ENCODE data around the gene MARK3. TPM values are rescaled to one million over a fixed set of nuclear protein-coding genes. Genes with fewer than 3 reads are reported as not detected.

Gene MARK3
- total RNA-seq, 1 experiment from 2014 or later, result 72.5 TPM

- ChIA-PET POLR2A (no interaction called here), CTCF (no interaction called here), RAD21 (ENCODE audit: low non-redundant PET in 1 of 2, low total read pairs in 2 of 2, uncharacterized antibody in 2 of 2, unreplicated experiment in 2 of 2) (no interaction called here)
- no peak overlapping the region for H3K27ac ChIP-seq (ENCODE audit: low read depth, low read length)
- no peaks in the 10 kb centered on the region for H3K9me2 ChIP-seq (ENCODE audit: insufficient read depth)
- BruUV-seq (replicated peaks), result no TSS peak
- H3K4me1 ChIP-seq (ENCODE audit: control insufficient read depth in 1 of 2, insufficient read depth in 2 of 2, low read length in 2 of 2), result no peaks in the 10 kb centered on the region
- H4K20me1 ChIP-seq (ENCODE audit: insufficient read depth), result no peaks in the 10 kb centered on the region
- no peaks in the 10 kb centered on the region for H3K9me3 ChIP-seq (ENCODE audit: control insufficient read depth in 1 of 2, insufficient read depth in 1 of 2, low read depth in 1 of 2, low read length in 2 of 2)
- TF ChIP-seq ZBTB33 (IDR thresholded peaks at IDR 0.05; ENCODE audit: extremely low read depth, insufficient replicate concordance, low read length) (no peak), RAD21 (IDR thresholded peaks at IDR 0.05; ENCODE audit: low read depth) (no peak), SP1 (IDR thresholded peaks at IDR 0.05; ENCODE audit: low read depth) (no peak), EGR1 (IDR thresholded peaks at IDR 0.05; ENCODE audit: low read depth) (no peak), EZH2phosphoT487 (IDR thresholded peaks at IDR 0.05; ENCODE audit: borderline replicate concordance) (no peak), POLR2AphosphoS5 (IDR thresholded peaks at IDR 0.05; ENCODE audit: low read depth, low read length) (no peak), ATF3 (IDR thresholded peaks at IDR 0.05) (no peak), ELF1 (IDR thresholded peaks at IDR 0.05; ENCODE audit: borderline replicate concordance, low read depth) (no peak), TCF7L2 (IDR thresholded peaks at IDR 0.05; ENCODE audit: borderline replicate concordance, extremely low read depth, insufficient read depth, insufficient read length) (no peak), CBX3 (IDR thresholded peaks at IDR 0.05; ENCODE audit: low read depth) (no peak), POLR2A (IDR thresholded peaks at IDR 0.05; ENCODE audit: borderline replicate concordance, extremely low read depth, insufficient read depth, insufficient read length) (no peak), CEBPB (IDR thresholded peaks at IDR 0.05; ENCODE audit: low read depth) (no peak), YY1 (IDR thresholded peaks at IDR 0.05; ENCODE audit: extremely low read depth, insufficient replicate concordance, low read depth, low read length) (no peak), EZH2 (IDR thresholded peaks at IDR 0.05) (no peak), MAX (IDR thresholded peaks at IDR 0.05) (no peak), SIN3A (IDR thresholded peaks at IDR 0.05; ENCODE audit: low read depth) (no peak), CTCF (IDR thresholded peaks at IDR 0.05 in 2 of 3, conservative IDR thresholded peaks at IDR 0.05 in 1 of 3; ENCODE audit: borderline replicate concordance in 1 of 3, insufficient read depth in 1 of 3, low read depth in 2 of 3, low read length in 2 of 3) (no peak)
- H3K36me3 ChIP-seq (ENCODE audit: control insufficient read depth in 1 of 2, insufficient read depth in 2 of 2, low read length in 2 of 2), result no peaks in the 10 kb centered on the region
- H3K4me2 ChIP-seq (ENCODE audit: low read length), result no peak overlapping the region
- no peak overlapping the region for H3K4me3 ChIP-seq (replicated peaks in 1 of 2; ENCODE audit: low read depth in 1 of 2, low read length in 2 of 2)
- intact Hi-C loops (cut with micrococcal nuclease), result no loop called here
- no peaks in the 10 kb centered on the region for H3K27me3 ChIP-seq (ENCODE audit: insufficient read depth, low read length)
- ATAC-seq, result no peak
- DNase-seq (ENCODE audit: low read depth, low spot score), result no peak
- H3K79me2 ChIP-seq (ENCODE audit: insufficient read depth, low read length), result no peaks in the 10 kb centered on the region
- H2AFZ ChIP-seq (ENCODE audit: low read depth, low read length, poor library complexity, severe bottlenecking), result no peak overlapping the region
- no peak overlapping the region for H3K9ac ChIP-seq (ENCODE audit: low read length)
Observed at GRCh38 chr14:103378038-103378854, 7.0 kb upstream of the MARK3 start.
